GM19328 (cell line): ENCODE results near the gene USP1.

Experiments used
- ATAC-seq: cut with Tn5 transposase; IDR thresholded peaks from one replicate; pipeline ENCODE4 v1.9.1; 2021; ENCODE audit warnings: mild to moderate bottlenecking, moderate library complexity; ENCODE audit not compliant: unreplicated experiment

USP1 gene

GRCh38 chr1:62426794-62427193, 10.1 kb upstream of the USP1 start:
- no peak for ATAC-seq

- ATAC-seq = no peak
These were observed 8.5 kb upstream of the USP1 start for GRCh38 chr1:62428351-62428750.

DNA sequence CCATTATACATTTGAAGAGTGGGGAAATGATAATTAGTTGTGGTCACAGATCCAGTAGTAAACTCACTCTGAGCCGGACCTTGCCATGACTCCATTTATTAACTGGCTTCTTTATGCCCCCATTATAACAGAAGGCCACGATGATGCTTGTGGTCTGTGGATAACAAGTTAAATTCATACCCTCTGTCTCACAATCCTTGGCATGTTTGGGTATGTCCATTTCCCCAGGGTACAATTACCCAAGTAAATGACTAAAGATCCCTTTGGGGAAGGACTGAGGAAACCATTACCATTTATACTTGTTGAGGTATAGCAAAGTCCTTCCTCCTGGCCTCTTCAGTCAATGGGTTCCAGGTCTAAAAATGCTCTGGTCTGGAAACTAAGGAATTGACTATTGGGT, 7.3 kb upstream of the USP1 start:
- ATAC-seq = no peak

DNA sequence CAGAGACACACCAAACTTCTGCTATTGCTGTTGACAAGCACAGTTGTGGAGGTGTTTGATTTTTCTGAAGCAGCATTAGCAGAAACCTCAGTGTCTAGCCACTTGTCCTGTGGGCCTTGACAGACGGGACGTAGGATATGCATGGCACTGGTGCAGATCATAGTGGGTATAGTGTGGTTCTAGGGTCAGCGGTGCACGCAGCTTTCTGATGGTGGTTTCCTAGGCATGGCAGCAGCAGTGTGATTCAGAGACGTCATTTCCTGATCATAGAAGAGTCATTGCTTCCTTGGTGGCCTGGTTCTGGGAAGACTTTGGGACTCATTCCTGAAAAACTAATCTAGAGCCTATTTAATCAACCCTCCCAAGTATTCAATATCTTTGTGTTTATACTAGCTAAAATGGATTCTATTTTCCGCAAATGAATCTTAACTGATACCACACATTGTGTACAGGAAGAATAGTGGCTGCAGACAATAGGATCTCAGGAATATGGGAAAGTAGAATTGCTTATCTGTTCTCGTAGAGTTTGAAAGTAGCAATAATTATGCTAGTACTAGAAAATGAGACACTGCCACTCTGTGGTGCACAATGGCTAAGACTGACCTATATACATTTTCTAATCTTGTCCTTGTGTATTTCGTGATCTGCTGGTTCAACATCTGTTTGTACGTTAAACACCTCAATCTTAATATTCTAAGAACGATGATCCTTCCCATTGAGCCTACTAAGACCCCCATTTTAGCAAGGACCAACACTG, 2.8 kb upstream of the USP1 start:
- no peak for ATAC-seq

- ATAC-seq = no peak
These were observed 2.2 kb upstream of the USP1 start for GRCh38 chr1:62434618-62435001.

- ATAC-seq = no peak
These were observed 1.4 kb upstream of the USP1 start for GRCh38 chr1:62435231-62436038.

GRCh38 chr1:62436039-62436465, 797 bp upstream of the USP1 start:
- ATAC-seq = no peak

DNA sequence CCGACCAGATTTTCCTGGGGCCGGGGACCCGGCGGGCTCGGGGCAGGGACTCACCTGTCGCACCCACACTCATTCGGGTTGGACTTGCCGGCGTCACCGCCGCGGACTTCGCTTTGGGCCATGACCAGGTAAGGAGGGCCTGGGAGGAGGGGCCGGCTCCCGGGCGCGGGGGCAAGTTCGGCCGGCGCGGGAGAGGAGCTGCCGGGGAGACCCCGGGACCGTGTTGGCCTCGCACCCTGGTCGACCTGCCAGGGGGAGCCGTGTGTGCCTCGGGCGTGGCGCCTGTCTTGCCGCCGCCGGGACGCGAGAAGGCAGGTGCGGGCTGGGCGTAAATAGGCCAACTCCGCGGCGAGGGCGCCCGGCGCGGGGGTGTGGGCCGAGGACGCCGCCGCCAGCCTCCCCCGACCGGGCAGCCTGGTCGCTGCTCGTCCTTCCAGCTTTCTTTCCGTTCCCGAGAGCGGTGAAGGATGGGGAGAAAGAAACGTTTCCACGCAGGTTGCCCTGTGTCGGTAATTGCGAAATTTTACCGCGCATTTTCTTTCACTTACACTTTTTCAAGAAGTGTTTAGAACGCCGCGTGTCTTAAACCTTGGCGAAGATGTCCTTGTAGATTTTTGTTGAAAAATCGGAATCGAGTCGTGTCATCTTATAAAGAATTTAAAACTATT, 558 bp downstream of the USP1 start:
- no peak for ATAC-seq

- ATAC-seq = no peak
These were observed 1.3 kb downstream of the USP1 start for GRCh38 chr1:62438163-62438562.

DNA sequence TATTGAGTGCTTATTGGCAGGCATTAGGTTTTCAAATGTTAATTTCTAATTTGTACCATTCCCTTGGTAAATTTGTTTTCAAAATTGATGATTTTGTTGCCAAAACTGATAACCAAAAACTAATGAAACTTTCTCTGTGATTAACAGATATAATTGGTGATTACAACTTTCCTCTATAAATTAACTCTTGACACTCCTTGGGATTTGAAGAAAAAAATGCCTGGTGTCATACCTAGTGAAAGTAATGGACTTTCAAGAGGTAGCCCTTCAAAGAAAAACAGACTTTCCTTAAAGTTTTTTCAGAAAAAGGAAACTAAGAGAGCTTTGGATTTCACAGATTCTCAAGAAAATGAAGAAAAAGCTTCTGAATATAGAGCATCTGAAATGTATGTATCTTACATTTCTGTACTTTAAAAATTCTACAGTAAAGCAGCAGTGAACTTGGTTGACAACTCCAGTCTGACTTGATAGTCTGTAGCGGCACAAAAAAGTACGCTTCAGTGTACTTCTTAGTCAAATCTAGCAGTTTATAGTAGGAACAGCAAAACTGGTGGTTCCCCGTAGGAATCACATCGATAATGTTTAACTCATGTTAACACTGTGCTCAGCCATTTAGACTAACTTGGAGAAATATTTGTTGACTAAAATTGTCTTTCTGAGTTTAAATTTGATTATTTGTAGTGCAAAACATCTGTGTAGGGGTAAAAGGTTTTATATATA, 3.0 kb downstream of the USP1 start:
- ATAC-seq = no peak

DNA sequence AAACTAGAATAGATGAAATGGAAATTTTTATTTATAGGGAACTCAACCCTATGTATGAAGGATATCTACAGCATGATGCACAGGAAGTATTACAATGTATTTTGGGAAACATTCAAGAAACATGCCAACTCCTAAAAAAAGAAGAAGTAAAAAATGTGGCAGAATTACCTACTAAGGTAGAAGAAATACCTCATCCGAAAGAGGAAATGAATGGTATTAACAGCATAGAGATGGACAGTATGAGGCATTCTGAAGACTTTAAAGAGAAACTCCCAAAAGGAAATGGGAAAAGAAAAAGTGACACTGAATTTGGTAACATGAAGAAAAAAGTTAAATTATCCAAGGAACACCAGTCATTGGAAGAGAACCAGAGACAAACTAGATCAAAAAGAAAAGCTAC, 7.9 kb downstream of the USP1 start:
- no peak for ATAC-seq

DNA sequence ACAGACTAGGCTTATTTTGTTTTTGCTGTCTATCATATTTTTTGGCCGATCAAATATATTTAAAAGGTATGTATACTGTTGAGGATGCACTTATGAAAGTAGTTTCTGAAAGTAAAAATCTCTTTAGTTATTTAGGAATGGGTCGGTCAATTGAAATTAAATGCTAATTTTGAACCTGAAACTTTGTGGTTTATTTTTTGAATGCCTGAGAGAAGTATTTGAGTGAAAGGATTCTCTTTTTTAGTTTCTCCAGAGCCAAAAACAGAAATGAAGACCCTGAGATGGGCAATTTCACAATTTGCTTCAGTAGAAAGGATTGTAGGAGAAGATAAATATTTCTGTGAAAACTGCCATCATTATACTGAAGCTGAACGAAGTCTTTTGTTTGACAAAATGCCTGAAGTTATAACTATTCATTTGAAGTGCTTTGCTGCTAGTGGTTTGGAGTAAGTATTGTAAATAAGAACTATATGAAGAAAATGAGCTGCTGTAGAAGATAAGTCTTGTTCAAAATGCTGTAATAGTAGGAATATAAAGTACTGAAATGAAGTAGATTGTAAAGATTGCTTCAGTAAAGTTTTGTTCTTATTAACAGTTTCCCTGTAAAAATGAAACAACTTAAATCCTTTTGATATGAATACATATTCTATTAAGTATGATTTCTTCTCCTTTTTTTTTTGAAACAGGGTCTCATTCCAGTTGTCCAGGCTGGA, 11.5 kb downstream of the USP1 start:
- ATAC-seq = no peak

DNA sequence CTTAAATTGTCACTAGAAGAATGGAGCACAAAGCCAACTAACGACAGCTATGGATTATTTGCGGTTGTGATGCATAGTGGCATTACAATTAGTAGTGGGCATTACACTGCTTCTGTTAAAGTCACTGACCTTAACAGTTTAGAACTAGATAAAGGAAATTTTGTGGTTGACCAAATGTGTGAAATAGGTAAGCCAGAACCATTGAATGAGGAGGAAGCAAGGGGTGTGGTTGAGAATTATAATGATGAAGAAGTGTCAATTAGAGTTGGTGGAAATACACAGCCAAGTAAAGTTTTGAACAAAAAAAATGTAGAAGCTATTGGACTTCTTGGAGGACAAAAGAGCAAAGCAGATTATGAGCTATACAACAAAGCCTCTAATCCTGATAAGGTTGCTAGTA, 13.5 kb downstream of the USP1 start:
- no peak for ATAC-seq

- ATAC-seq = no peak
These were observed 16.1 kb downstream of the USP1 start for GRCh38 chr1:62452951-62453350.

DNA sequence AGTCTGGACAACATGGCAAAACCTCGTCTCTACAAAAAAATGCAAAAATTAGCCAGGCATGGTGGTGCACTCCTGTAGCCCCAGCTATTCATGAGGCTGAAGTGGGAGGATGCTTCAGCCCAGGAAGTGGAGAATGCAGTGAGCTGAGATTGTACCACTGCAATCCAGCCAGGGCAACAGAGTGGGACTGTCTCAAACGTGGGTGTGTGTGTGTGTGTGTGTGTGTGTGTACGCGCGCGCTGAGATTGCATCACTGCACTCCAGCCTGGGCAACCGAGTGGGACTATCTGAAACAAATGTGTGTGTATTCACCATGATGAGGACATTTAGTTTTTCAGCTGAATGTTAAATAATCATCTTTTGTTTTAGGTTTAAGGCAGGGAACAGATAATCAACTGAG, 21.1 kb downstream of the USP1 start:
- ATAC-seq = no peak

DNA sequence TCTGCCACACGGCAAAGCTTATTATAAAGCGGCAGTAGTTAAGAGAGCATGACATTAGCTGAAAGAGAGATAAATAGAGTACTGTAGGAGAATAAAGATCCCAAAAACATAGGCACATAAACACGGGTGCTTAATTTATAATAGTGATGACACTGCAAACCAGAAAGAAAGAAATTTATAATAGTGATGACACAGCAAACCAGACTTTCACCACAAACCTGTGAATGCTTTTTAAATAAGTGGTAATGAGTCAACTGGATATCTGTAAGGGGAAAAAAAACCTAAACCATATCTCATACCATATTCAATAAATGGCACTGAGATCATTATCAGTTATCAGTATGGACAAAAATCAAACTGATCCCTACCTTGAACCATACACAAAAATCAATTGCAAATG, 25.5 kb downstream of the USP1 start:
- no peak for ATAC-seq

DNA sequence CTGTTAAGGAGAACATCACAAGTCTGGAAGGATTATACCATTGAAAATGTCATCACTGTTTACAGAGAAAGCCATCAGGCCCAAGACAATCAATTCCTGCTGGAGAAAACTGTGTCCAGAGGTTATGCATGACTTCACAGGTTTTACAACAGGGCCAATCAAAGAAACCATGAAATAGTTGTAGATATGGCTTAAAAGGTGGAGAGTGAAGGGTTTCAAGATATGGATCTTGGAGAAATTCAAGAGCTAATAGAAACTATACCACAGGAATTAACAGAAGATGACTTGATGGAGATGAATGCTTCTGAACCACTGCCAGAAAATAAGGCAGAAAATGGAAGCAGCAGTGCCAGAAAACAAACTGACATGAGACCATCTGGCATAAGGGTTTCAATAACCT, 30.2 kb downstream of the USP1 start:
- no peak for ATAC-seq

DNA sequence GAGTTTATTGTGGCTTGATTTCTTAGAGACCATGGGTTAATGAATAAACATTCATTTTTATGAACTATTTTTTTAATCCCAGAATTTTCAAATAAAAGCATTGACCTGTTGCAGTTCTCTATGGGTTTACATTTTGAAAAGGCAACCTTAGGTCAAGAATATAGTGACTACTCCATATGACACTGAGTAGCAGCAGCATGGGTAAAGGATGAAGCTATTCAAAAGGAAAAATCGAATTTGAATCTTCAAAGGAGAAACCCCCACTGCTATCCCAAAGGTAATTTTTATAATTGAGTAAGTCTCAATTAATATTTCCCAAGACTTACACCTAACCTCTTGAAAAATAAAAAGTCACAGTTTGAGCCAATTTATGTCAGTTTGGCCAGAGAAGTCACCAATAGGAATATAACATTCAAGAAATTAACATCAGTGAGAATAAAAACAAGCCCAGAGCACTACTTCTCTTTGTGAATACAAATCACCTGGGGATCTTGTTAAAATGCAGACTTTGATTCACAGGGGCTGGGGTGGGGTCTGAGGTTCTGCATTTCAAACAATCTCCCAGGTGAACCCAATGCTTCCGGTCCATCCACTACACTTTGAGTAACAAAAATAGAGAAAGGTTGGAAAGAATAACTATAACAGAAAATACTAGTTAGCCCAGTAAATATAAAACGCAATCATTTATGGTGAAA, 39.8 kb downstream of the USP1 start:
- ATAC-seq = no peak

GRCh38 chr1:62481681-62482080, 44.8 kb downstream of the USP1 start:
- ATAC-seq = no peak
